ENCODE measurements around the gene IGLL5.

- TF ChIP-seq CTCF (optimal IDR thresholded peaks at IDR 0.05 in 1 of 3, IDR thresholded peaks at IDR 0.05 in 1 of 3, conservative IDR thresholded peaks at IDR 0.05 in 1 of 3; ENCODE audit: extremely low read depth in 1 of 3, insufficient read depth in 2 of 3, low read length in 3 of 3) (no peak), EZH2 (IDR thresholded peaks at IDR 0.05; ENCODE audit: low read length) (no peak)
These were observed 21.5 kb downstream of the IGLL5 start for GRCh38 chr22:22908941-22909604.
